ENCODE results near the gene PRKX.

GRCh38 chrX:3757510-3758025, 44.1 kb upstream of the PRKX start:
- TF ChIP-seq CTCF (IDR thresholded peaks at IDR 0.05; ENCODE audit: low read depth, low read length), result no peak
- TF ChIP-seq POLR2A (IDR thresholded peaks at IDR 0.05; ENCODE audit: extremely low read depth, insufficient read length), result no peak
- TF ChIP-seq MAX (IDR thresholded peaks at IDR 0.05; ENCODE audit: low read depth, low read length), result no peak
- TF ChIP-seq MYC (IDR thresholded peaks at IDR 0.05; ENCODE audit: low read depth, low read length), result no peak

Data from NB4 (cell line).